Raji (cell line): ENCODE results near the gene RPUSD4.
A peak's percentile ranks its signal among the peaks of the same experiment; 100 is the strongest.

Experiments
- POLR2A ChIP-seq: IDR thresholded peaks from 2 replicates; pipeline ENCODE4 v1.6.1; 2011; ENCODE audit warnings: low read depth, low read length, control low read depth; ENCODE audit not compliant: insufficient read depth

Gene RPUSD4

GRCh38 chr11:126211236-126212088 is at the start of gene RPUSD4, which contains the start of gene FAM118B:
Gene RPUSD4 (minus strand): TSS chr11:126211650. CDS start chr11:126211638, 12 bp downstream.
Gene FAM118B (plus strand): TSS chr11:126211782. CDS start chr11:126235002, 23,220 bp downstream.
- TF ChIP-seq POLR2A, result peak; percentile 90

DNA sequence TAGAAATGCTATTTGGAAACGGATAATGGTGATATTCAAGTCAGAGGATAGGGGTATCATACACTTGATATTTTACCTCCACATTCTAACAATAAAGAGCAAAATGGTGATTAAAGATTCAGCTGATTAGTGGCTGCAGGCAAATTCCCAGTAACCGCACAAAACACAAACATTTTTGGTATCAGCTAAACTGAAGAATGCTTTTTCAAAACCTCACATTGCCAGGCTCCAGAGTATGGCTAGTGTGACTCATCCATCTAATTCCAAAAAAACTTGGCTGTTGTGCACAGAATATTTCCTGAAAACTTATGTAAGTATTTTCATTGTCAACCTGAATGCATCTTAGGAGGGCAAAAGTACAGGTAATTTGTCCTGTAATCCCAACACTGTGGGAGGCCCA is 46.3 kb upstream of the RPUSD4 start:
- TF ChIP-seq POLR2A, result no peak

DNA sequence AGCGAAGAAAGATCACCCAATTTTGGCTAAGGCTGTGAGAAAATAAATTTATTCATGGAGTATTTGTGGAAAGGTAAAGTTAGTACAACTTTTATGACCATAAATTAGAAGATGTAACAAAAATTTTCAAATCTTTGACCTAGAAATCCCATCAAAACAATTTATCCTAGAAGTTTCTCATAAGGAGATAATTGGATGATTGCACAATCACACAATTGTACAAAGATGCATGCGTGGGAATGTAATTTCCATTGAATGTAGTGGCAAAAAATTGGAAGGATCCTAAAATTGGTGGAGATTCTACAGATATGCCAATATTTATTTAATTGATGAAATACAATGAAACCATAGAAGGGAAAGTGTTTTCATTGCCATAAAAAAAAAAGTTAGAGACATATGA is 45.7 kb upstream of the RPUSD4 start:
- TF ChIP-seq POLR2A, result no peak

GRCh38 chr11:126256216-126256615 is 44.8 kb upstream of the RPUSD4 start:
- TF ChIP-seq POLR2A, result no peak

GRCh38 chr11:126254819-126255218 is 43.4 kb upstream of the RPUSD4 start:
- no peak for TF ChIP-seq POLR2A

DNA sequence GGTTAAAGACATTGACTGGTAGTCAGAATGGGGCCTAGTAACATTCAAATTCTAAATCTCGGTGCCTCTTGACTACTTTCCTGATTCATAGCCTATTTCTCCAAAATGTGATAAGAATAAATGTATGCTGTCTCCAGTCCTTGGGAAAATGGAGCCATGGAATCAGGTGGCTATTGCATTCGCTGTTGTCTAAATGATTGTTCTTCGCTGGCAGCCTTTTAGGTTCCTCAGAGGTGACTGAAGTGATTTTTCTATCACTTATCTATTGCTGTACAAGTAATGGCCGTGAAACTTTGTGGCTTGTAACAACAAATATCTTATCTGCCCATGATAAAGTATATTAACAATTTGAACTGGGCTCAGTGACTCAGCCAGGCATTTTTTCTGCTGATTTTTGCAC is 41.8 kb upstream of the RPUSD4 start:
- no peak for TF ChIP-seq POLR2A

- no peak for TF ChIP-seq POLR2A
These were observed 35.2 kb upstream of the RPUSD4 start for GRCh38 chr11:126246636-126247035.

GRCh38 chr11:126233391-126233790 is 21.9 kb upstream of the RPUSD4 start:
- TF ChIP-seq POLR2A, result no peak

- TF ChIP-seq POLR2A, result no peak
These were observed 21.2 kb upstream of the RPUSD4 start for GRCh38 chr11:126232683-126233082.

DNA sequence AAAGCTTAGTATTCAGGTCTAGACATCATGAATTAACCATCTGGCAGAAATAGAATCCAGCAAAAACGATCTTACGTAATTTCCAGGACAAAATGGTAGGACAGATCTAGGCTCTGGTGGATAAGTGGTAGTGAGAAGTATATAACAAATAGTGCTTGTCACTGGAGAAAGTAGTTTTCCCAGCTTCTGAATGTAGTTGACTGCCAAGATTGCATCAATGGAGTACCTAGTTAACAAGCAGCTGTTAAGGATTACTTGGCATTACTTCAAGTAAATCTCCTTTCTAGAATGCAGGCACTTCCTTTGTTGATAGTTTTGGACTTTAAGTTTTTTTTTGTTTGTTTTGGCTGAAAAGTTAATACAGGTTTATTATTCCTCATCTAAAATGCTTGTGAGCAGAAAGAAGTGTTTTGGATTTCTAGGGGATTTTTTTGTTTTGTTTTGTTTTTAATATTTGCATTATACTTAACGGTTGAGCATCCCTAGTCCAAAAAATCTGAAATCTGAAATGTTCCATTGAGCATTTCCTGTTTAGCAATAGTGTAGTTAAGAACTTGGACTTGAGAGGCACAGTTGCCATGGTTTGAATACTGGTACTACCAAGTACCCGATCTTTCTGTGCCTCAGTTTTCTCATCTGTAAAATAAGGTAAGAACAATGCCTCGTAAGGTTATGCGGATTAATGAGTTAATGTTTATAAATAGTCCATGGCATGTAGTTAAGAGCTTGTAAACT is 20.4 kb upstream of the RPUSD4 start:
- TF ChIP-seq POLR2A, result no peak

DNA sequence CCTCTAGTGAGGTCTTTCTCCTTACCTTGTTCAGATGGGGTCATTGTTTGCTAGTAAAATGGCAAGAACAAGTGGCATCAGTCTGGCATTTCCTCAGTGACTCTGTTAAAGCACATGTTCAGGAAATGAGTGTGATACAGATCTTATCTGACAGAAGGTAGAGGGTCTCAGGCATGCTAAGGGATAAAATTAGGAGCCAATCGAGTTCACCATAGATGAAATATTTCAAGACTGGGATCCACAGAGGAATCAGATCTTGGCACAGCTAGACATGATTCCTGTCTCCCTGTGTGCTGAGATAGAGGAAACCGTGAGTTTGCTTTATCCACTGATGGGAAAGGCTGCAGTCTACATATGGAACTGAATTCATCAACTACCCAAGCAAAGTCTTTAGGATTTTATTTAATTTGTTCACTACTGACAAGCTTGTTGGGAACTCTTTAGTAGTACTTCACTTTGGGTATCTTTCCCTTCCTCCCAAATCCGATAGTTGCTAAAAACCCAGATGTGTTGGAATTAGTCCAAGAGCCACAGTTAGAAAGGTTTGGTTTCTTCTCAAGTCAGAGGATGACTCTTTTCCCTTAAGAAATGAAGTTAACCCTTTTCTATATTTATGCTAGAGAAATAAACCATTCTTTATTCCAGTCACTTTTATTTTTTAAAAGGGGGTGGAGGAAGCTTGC is 18.5 kb upstream of the RPUSD4 start:
- no peak for TF ChIP-seq POLR2A

- no peak for TF ChIP-seq POLR2A
These were observed 15.1 kb upstream of the RPUSD4 start for GRCh38 chr11:126226334-126227084.

- no peak for TF ChIP-seq POLR2A
These were observed 13.8 kb upstream of the RPUSD4 start for GRCh38 chr11:126225295-126225665.

DNA sequence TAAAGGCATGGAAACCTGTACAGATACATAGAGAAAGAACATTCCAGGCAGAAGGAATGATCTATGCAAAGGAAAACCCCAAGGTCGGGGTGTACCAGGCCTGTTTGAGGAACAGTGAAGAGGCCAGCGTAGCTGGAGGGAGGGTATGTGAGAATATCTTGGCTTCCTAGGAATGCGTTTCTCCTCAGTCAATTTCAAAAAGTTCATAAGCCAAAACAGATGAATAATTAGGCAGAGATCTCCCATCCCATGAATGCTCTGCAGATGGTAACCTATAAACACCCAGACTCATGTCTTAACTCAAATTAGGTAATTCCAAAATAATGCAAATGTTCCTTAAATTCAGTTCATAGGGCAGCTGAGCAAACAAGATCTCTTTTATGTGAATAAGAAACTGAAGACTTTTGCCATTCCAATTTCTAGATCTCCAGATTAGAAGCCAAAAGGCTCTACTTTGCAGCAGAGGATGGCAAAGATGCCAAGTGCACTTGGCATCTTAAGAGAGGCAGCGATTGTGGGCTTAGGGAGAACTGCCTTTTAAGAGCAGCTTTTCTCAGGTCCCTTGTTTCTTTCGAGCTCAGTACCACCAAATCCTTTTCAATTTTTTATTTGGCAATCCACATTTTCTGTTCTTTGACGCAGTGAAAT is 13.3 kb upstream of the RPUSD4 start:
- TF ChIP-seq POLR2A, result no peak

DNA sequence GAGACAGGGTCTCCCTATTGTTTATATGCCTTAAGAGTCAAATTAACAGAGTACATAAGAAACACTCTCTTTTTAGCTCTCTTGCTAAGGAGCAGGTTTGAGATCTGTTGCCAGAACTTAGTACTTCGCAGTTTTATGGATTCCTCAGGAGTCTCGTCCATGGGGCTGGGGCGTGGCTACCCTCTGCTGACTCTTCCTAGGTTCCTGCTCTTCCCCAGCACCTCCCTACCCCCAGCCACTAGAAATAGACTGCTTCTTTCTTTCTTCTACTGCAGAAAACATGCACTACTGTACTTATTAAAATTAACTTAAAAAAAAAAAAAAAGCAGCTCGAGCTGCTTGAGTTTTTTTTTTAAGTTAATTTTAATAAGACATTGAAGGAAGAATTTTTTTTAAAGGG is 8.1 kb upstream of the RPUSD4 start:
- TF ChIP-seq POLR2A, result no peak

GRCh38 chr11:126217491-126217890 is 6.0 kb upstream of the RPUSD4 start:
- no peak for TF ChIP-seq POLR2A
